K562 (cell line): Measurements from ENCODE around the gene CDS2. TPM values are rescaled to one million over a fixed set of nuclear protein-coding genes. Genes with fewer than 3 reads are reported as not detected.

Experiments
- CBX5 ChIP-seq: IDR thresholded peaks from 2 replicates; pipeline ENCODE4 v1.6.1; 2014; ENCODE audit warnings: low read depth, borderline replicate concordance
- CEBPG ChIP-seq, 3 experiments: fragments of 200-800 bp in 1 of 3; sonication (Bioruptor generic) in 1 of 3; sonication (generic) in 1 of 3; formaldehyde crosslinking in 1 of 3; IDR thresholded peaks in 2 of 3; conservative IDR thresholded peaks in 1 of 3; 2 replicates each; pipeline versions ENCODE4 v1.6.1 to v1.8.0; 2016 to 2022; ENCODE audit warnings: missing compliant biosample characterization in 2 of 3, missing genetic modification characterization in 2 of 3, mild to moderate bottlenecking in 1 of 3, missing genetic modification reagents in 1 of 3
- CREM ChIP-seq: IDR thresholded peaks from 2 replicates; pipeline ENCODE4 v1.6.1; 2014; ENCODE audit warnings: antibody characterized with exemption, low read depth
- ETS2 ChIP-seq: IDR thresholded peaks from 2 replicates; pipeline ENCODE4 v1.6.1; 2016; ENCODE audit warnings: borderline replicate concordance, missing genetic modification characterization, mild to moderate bottlenecking, moderate library complexity, missing compliant biosample characterization; ENCODE audit not compliant: poor library complexity, severe bottlenecking
- GTF2E2 ChIP-seq: fragments of 200-800 bp; sonication (Bioruptor generic); IDR thresholded peaks from 2 replicates; pipeline ENCODE4 v1.6.1; 2016; ENCODE audit warnings: missing genetic modification characterization, missing compliant biosample characterization
- POLR2H ChIP-seq: IDR thresholded peaks from 2 replicates; pipeline ENCODE4 v1.6.1; 2016; ENCODE audit warnings: missing genetic modification characterization, low read depth, mild to moderate bottlenecking, control low read depth, missing compliant biosample characterization, moderate library complexity
- RCOR1 ChIP-seq, 2 experiments: IDR thresholded peaks; 2 replicates each; pipeline ENCODE4 v1.6.1; 2012; ENCODE audit warnings: low read depth in 2 of 2, low read length in 2 of 2, borderline replicate concordance in 1 of 2, improper control_type of control experiment in 1 of 2
- STAT5A ChIP-seq: IDR thresholded peaks from 2 replicates; pipeline ENCODE4 v1.6.1; 2012; ENCODE audit warnings: low read length, inconsistent platforms, borderline replicate concordance
- STAT6 ChIP-seq: sonication (generic); formaldehyde crosslinking; IDR thresholded peaks from 2 replicates; pipeline ENCODE4 v1.8.1; 2023; ENCODE audit warnings: mild to moderate bottlenecking, missing genetic modification reagents
- TBP ChIP-seq: optimal IDR thresholded peaks from 2 replicates; pipeline ENCODE3; 2011; ENCODE audit warnings: low read depth, low read length, improper control_type of control experiment
- ZFPM2 ChIP-seq: fragments of 250-450 bp; sonication (Bioruptor Pico); IDR thresholded peaks from 2 replicates; pipeline ENCODE4 v1.5.1; 2022; ENCODE audit warnings: mild to moderate bottlenecking
- ZNF253 ChIP-seq: fragments of 250-450 bp; sonication (Bioruptor Pico); conservative IDR thresholded peaks from 2 replicates; pipeline ENCODE4 v1.6.1; 2021; ENCODE audit warnings: mild to moderate bottlenecking
- ZNF311 ChIP-seq: fragments of 250-450 bp; sonication (Bioruptor Pico); IDR thresholded peaks from 2 replicates; pipeline ENCODE4 v1.4.0; 2020; ENCODE audit warnings: mild to moderate bottlenecking, moderate library complexity
- ZNF561 ChIP-seq: fragments of 450-650 bp; formaldehyde crosslinking; conservative IDR thresholded peaks from 2 replicates; pipeline ENCODE4 v1.4.0; 2020; ENCODE audit warnings: mild to moderate bottlenecking, moderate library complexity
- ZNF707 ChIP-seq: fragments of 250-450 bp; sonication (Bioruptor Pico); conservative IDR thresholded peaks from 2 replicates; pipeline ENCODE4 v1.8.0; 2022; ENCODE audit warnings: inconsistent platforms, mild to moderate bottlenecking, moderate library complexity
- polyA plus RNA-seq, 8 experiments: library from polyadenylated mRNA; depleted of rRNA in 4 of 8; stranded (reverse) in 5 of 8; unstranded in 3 of 8; fragments of >200 nt; fragmentation: Nextera tagmentation in 2 of 8; fragmentation: Illumina TruSeq in 1 of 8; extraction: Ambion mirVana in 2 of 8; extraction: Trizol in 1 of 8; gene quantifications; 2 replicates each; pipeline versions ENCODE4 v1.2.1 to v1.2.3, GENCODE V29; 2011 to 2014; ENCODE audit warnings: inconsistent platforms in 1 of 8, missing spikeins in 1 of 8
- total RNA-seq, 7 experiments: library from RNA; depleted of rRNA in 6 of 7; stranded (reverse); fragments of >200 nt in 6 of 7; fragmentation: Illumina TruSeq in 2 of 7; extraction: Trizol in 2 of 7; gene quantifications; 2 replicates each; pipeline versions ENCODE4 v1.2.1 to v1.2.3, GENCODE V29; 2011 to 2021; ENCODE audit warnings: low replicate concordance in 1 of 7
- TF ChIP-seq, protein P1 (sequence below), 2 experiments: fragments of 250-450 bp in 1 of 2; fragments of 450-650 bp in 1 of 2; sonication (Bioruptor Pico) in 1 of 2; IDR thresholded peaks; 2 replicates each; pipeline versions ENCODE4 v1.6.1 to v1.8.0; 2016 to 2021; ENCODE audit warnings: mild to moderate bottlenecking in 2 of 2, moderate library complexity in 2 of 2, missing compliant biosample characterization in 1 of 2, missing genetic modification characterization in 1 of 2
- TF ChIP-seq, protein P2 (sequence below): sonication (generic); formaldehyde crosslinking; IDR thresholded peaks from 2 replicates; pipeline ENCODE4 v1.8.0; 2022; ENCODE audit warnings: missing genetic modification reagents, mild to moderate bottlenecking, moderate library complexity, borderline replicate concordance
- TF ChIP-seq, protein P3 (sequence below): sonication (generic); formaldehyde crosslinking; IDR thresholded peaks from 2 replicates; pipeline ENCODE4 v1.8.1; 2022; ENCODE audit warnings: missing genetic modification reagents
- TF ChIP-seq, protein P4 (sequence below): sonication (generic); formaldehyde crosslinking; IDR thresholded peaks from 2 replicates; pipeline ENCODE4 v1.8.0; 2022; ENCODE audit warnings: missing genetic modification reagents, mild to moderate bottlenecking, borderline replicate concordance

The CDS2 gene
- total and polyA plus RNA-seq, 9 of the 15 experiments (the other 6 are each of a cell fraction or from before 2014, with no cell fraction given), result 6.4 to 46.4 (median 12.2) TPM

DNA sequence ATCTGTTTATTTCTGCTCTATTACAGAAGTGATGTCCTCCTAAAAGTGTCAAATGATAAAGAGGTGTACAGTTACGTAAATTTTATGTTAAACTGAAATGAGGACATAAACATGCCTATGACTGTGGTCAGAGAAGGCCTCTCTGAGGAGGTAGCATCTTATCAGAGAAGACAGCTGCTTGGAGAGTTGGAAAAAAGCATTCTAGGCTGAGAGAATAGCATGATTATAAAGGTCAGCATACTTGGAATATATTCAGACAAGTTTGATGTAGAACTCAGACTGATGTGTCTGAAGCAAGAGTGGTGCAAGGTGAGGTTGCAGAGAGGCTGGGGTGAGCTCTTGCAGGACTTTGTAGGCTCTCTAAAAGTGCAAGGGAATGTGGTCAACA lies 3.9 kb upstream of the CDS2 start (continued):
- TF ChIP-seq, protein P1, sequence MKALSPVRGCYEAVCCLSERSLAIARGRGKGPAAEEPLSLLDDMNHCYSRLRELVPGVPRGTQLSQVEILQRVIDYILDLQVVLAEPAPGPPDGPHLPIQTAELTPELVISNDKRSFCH (CRISPR knock-in tag; IDR thresholded peaks at IDR 0.05), result no peak
- TF ChIP-seq, protein P1 (tag; IDR thresholded peaks at IDR 0.05), result peak; percentile 99
- TF ChIP-seq ZFPM2 (CRISPR knock-in tag) (no peak), CEBPG (CRISPR knock-in tag; IDR thresholded peaks at IDR 0.05) (peak; percentile 83; the same call in 1 of the 2 replicates), CEBPG (tag; conservative IDR thresholded peaks at IDR 0.05 in 1 of 2, IDR thresholded peaks at IDR 0.05 in 1 of 2) (0 out of 4 replicates have a peak, but pooled peaks of 1 of the 2 experiments have one; percentile 34), CREM (0 out of 2 replicates have a peak, but pooled peaks have one; percentile 31), STAT5A (0 out of 2 replicates have a peak, but pooled peaks have one; percentile 49), CBX5 (no peak), GTF2E2 (tag) (no peak), ZNF311 (no peak), TBP (no peak), ZNF707 (CRISPR knock-in tag) (no peak), RCOR1 (IDR thresholded peaks at IDR 0.05; ENCODE audit: borderline replicate concordance in 1 of 2, low read depth in 2 of 2, low read length in 2 of 2) (peak in 1 of 2 experiments; percentile 61; a peak in 1 of 4 replicates), ZNF561 (no peak), ZNF253 (CRISPR knock-in tag) (no peak), POLR2H (no peak), STAT6 (CRISPR knock-in tag) (no peak), ETS2 (tag) (no peak)
- TF ChIP-seq, protein P2, sequence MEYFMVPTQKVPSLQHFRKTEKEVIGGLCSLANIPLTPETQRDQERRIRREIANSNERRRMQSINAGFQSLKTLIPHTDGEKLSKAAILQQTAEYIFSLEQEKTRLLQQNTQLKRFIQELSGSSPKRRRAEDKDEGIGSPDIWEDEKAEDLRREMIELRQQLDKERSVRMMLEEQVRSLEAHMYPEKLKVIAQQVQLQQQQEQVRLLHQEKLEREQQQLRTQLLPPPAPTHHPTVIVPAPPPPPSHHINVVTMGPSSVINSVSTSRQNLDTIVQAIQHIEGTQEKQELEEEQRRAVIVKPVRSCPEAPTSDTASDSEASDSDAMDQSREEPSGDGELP, result peak; percentile 30; the same call in 1 of the 2 replicates
- TF ChIP-seq, protein P3, sequence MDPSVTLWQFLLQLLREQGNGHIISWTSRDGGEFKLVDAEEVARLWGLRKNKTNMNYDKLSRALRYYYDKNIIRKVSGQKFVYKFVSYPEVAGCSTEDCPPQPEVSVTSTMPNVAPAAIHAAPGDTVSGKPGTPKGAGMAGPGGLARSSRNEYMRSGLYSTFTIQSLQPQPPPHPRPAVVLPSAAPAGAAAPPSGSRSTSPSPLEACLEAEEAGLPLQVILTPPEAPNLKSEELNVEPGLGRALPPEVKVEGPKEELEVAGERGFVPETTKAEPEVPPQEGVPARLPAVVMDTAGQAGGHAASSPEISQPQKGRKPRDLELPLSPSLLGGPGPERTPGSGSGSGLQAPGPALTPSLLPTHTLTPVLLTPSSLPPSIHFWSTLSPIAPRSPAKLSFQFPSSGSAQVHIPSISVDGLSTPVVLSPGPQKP (CRISPR knock-in tag), result no peak
- TF ChIP-seq, protein P4, sequence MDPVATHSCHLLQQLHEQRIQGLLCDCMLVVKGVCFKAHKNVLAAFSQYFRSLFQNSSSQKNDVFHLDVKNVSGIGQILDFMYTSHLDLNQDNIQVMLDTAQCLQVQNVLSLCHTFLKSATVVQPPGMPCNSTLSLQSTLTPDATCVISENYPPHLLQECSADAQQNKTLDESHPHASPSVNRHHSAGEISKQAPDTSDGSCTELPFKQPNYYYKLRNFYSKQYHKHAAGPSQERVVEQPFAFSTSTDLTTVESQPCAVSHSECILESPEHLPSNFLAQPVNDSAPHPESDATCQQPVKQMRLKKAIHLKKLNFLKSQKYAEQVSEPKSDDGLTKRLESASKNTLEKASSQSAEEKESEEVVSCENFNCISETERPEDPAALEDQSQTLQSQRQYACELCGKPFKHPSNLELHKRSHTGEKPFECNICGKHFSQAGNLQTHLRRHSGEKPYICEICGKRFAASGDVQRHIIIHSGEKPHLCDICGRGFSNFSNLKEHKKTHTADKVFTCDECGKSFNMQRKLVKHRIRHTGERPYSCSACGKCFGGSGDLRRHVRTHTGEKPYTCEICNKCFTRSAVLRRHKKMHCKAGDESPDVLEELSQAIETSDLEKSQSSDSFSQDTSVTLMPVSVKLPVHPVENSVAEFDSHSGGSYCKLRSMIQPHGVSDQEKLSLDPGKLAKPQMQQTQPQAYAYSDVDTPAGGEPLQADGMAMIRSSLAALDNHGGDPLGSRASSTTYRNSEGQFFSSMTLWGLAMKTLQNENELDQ (CRISPR knock-in tag), result no peak
